DLD1 (cell line): ENCODE results near the gene FAM72D.
"Not testable (repeated sequence)": the region's sequence is repeated elsewhere in the genome, so short reads cannot be mapped to it uniquely, and the experiment has no call there.

ENCODE experiments used
- in situ Hi-C: cut with HindIII; loops from 2 replicates; pipeline ENCODE4 v1.10.0; 2017; ENCODE audit warnings: low sequenced_read_pairs

Gene FAM72D

DNA sequence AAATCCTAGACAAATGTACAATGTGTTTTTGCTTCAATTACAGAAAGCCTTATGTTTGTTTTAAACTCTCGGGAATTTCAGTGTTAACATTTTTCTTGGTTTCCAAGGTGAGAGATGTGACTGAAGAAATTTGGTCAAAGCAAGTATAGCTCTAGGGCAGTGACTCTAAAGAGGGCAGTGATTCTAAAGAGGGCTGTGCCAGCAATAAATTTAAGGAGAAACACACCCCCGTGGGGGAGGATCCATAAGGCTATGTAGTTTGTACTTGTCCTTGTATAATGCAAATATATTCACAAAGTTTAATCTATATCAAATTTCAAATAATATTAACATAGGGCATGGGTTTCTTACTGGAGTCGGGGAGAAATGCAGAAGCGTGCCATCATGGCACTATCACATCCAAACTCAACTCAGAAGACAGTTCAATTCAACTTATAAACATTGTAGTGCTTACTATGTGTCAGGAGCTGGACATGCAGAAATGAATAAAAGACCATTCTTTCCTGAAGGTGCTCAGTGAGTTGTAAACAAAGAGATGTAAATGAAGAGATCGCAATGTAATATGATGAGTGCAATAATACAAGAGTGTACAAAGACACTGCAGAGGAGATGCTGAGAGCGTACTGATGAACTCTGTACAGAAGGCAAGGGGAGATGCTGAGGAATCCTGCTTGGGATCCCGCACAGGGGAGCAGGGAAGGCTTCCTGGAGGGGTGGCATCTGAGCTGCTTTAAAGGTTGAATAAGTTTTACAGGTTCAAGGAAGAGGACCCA, 13.1 kb upstream of the FAM72D start:
- in situ Hi-C loops: not testable (repeated sequence)

GRCh38 chr1:145093517-145094149, 2.1 kb upstream of the FAM72D start:
- in situ Hi-C loops: not testable (repeated sequence)

GRCh38 chr1:145094655-145095211, 1.0 kb upstream of the FAM72D start:
- in situ Hi-C loops: not testable (repeated sequence)

- in situ Hi-C loops: not testable (repeated sequence)
Observed at GRCh38 chr1:145101725-145102124, 6.0 kb downstream of the FAM72D start.

GRCh38 chr1:145103294-145103693, 7.5 kb downstream of the FAM72D start:
- in situ Hi-C loops: not testable (repeated sequence)

DNA sequence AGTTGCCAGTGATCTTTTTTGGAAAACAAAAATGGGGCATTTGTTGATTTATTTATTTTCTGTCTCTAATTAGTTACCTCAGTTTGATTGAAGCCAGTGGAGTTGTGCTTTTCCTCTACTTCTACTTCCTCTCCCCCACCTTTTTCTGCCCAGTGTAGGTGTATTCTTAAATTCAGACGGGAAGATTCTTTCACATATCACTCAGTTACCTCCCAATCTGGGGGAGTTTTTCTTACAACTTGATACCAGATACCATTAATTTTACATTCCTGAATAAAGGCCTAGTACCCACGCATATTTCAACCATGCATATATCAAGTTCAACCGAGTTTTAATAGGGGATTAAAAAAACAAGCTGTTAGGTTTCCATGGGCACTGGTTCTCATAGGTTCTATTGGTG, 15.9 kb downstream of the FAM72D start:
- in situ Hi-C loops: not testable (repeated sequence)

DNA sequence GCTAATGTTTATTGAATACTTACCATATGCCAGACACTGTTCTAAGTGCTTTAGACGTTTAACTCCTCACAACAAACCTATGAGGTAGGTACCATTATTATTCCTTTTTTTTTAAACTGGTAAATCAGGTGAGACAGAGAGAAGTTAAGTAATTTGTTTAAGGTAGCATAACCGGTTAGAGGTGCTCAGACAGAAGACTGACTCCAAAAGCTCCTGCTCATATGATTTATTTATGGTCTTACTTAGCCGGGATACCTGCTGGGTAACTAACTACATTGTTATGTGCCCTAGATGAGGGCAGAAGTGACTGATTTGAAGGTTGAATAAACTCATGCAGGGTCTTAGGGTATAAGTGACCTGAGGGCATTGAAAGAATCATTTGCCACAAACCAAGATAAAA, 16.9 kb downstream of the FAM72D start:
- in situ Hi-C loops: not testable (repeated sequence)

GRCh38 chr1:145114560-145115057, 18.8 kb downstream of the FAM72D start:
- in situ Hi-C loops: not testable (repeated sequence)

DNA sequence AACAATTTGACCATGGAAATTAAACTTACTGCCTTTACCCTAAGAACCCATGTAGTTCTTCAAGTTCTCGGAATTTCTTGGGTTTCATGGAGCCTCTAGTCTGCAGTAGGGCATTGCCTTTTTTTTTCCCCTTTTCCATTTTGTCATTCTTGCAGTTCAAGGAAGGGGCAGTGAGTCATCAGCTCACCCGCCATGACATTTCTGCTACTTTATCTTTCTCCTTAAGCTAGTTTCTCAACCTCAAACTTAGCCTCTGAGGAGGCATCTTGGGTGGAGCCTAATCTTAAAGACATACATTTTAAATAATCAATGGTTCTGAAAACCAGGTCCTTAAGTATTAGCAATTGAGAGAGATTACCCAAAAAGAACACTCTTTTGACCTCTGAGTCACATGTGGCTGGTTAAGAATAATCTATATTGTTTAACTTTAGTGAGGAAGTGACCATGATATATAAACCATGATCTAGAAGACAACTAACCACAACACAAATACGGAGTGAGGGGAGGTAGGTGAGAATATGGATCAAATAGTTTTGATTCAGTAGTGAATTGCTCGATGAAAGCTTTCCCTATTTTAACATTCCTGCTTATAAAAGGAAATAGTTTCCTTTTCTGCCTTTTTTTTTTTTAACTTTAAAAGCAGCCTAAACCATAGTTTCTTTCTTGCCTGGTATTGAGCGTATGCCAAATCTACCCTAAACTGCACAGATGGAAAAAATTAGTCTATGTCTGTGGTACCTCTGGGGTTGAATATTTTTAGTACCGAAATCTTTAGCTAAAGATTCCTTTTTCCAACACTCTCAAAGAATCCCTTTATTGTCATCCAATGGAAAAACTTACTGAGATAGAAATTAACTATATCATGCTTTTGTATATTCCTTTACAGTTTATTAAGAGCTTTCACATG, 20.1 kb downstream of the FAM72D start:
- in situ Hi-C loops: not testable (repeated sequence)

DNA sequence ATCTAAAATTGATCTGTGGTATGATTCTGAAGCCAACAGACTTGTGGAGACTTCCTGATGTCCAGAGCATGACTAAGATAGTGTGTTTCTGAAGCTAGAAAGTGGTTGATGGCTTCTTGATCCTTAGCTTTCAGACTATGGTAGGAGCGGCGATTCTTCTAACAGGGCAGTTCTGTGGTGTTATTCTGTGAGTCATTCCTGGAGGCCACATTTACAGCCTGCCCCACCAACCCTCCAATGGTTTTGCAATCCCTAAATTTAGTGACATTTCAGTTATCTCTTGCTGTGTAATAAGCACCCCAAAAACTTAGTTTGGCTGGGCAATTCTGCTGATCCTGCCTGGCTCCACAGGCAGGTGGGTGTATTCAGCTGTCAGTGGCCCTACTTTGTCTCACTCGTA, 24.1 kb downstream of the FAM72D start:
- in situ Hi-C loops: not testable (repeated sequence)

DNA sequence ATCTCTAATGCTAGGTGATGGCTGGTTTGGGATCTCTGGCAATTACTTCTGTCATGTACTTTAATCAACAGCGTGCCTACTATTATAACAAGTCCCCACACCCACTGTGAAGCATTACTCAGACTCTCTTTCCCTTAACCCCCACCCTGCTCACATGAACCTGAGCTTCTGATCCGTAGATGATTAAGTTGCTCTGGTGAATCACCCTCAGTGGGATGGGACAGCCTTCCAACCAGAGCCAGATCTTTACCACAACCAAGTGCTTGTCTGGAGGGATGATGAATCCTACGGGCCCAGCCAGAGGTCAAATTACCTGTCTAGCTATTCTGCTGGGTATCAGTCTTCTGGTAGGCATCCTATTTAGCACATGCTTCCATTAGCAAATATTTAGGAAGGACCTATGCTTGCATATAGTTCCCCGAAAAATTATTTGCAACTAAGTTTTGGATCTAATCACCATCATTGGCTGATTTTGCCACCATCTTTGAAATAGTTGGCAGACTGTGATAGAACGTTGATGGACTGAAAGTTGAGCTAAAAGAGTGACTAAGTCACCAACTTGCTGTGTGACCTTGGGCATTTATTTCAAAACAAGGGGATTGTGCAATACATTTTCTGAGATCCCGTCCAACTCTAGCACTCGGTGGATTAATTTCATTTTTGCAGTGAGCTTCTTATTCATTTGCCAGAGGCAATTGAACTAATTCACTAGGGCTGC, 26.7 kb downstream of the FAM72D start:
- in situ Hi-C loops: not testable (repeated sequence)

DNA sequence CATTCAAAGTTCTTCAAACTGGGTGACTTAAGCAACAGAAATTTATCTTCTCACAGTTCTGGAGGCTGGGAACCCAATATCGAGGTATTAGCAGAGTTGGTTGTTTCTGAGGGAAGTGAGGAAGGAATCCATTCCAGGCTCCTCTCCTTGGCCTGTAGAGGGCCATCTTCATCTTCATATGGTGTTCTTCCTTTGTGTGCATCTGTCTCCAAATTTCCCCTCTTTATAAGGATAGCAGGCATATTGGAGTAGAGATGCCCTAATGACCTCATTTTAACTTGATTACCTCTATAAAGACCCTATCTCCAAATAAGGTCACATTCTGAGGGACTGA, 27.3 kb downstream of the FAM72D start:
- in situ Hi-C loops: not testable (repeated sequence)

DNA sequence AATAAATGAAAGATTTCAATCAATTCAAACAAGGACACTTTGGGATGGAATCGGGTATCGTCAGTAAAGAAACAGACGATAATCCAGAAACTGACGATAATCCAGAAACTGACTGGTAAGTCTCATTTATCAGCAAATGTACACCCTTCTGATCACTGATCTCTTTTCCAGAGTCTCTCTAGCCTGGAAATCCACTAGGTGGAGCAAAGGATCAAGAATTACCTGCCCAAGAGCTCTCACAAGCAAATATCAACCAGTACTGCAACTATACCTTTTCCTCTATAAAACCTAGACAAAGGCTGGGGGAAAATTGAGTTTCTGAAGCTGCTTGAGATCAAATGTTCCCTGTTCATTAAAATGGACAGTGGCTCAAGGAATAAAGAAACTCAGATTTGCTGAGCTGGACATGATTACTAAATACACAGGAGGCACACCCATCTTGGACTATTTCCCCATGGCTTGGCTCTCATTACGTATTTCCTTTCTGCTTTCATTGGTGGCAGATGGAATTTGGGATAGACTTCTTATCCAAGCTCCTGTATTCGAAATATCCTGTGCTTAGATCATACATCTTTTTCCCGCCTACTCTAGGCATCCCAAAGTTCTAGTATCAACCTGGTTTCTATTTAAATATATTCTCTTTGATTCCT, 28.3 kb downstream of the FAM72D start:
- in situ Hi-C loops: not testable (repeated sequence)

GRCh38 chr1:145125112-145125511, 29.3 kb downstream of the FAM72D start:
- in situ Hi-C loops: not testable (repeated sequence)

DNA sequence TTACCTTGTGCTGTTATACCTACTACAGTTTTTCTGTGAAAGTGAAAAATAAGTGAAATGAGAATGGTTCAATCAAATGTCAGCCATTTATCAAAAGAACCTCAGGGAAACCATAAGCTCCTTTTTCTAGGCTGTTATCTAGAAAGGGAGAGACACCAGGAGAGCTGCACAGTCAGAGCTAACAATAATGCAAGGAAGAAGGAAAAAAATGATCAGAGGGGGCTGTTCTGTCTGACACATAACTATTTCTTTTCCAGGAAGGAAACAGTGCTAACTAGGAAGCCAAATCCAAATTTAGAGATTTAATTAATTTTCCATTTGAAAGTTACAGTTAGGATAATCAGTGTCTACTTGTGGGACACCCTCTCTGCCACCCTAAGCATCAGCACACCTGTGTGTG, 31.4 kb downstream of the FAM72D start:
- in situ Hi-C loops: not testable (repeated sequence)

- in situ Hi-C loops: not testable (repeated sequence)
Observed at GRCh38 chr1:145128697-145129469, 33.1 kb downstream of the FAM72D start.

GRCh38 chr1:145134476-145134875, 38.7 kb downstream of the FAM72D start:
- in situ Hi-C loops: not testable (repeated sequence)

- in situ Hi-C loops: not testable (repeated sequence)
Observed at GRCh38 chr1:145140549-145140948, 44.8 kb downstream of the FAM72D start.

GRCh38 chr1:145144264-145144913, 48.6 kb downstream of the FAM72D start:
- in situ Hi-C loops: not testable (repeated sequence)
